BE2C (cell line): Measurements from ENCODE around the gene AKAP13.

ENCODE experiments used
- DNase-seq: peaks from one replicate; pipeline ENCODE4 v3.0.0-alpha.2; 2020
- H3K27me3 ChIP-seq: fragments of 250-450 bp; sonication (Bioruptor Pico); 2 replicates; pipeline ENCODE4 v1.5.1; 2020; ENCODE audit warnings: mild to moderate bottlenecking
- H3K36me3 ChIP-seq: fragments of 250-450 bp; sonication (Bioruptor Pico); 2 replicates; pipeline ENCODE4 v1.5.1; 2020; ENCODE audit warnings: mild to moderate bottlenecking
- H3K4me1 ChIP-seq: fragments of 250-450 bp; sonication (Bioruptor Pico); 2 replicates; pipeline ENCODE4 v1.5.1; 2020
- H3K4me3 ChIP-seq: 2 replicates; pipeline ENCODE4 v1.5.1; 2011; ENCODE audit warnings: low read depth, low read length
- H3K9me3 ChIP-seq: fragments of 250-450 bp; sonication (Bioruptor Pico); 2 replicates; pipeline ENCODE4 v1.5.1; 2020
- TF ChIP-seq, protein P1 (sequence below): IDR thresholded peaks from 2 replicates; pipeline ENCODE4 v1.5.1; 2012; ENCODE audit warnings: mild to moderate bottlenecking, low read depth, low read length

Gene AKAP13

DNA sequence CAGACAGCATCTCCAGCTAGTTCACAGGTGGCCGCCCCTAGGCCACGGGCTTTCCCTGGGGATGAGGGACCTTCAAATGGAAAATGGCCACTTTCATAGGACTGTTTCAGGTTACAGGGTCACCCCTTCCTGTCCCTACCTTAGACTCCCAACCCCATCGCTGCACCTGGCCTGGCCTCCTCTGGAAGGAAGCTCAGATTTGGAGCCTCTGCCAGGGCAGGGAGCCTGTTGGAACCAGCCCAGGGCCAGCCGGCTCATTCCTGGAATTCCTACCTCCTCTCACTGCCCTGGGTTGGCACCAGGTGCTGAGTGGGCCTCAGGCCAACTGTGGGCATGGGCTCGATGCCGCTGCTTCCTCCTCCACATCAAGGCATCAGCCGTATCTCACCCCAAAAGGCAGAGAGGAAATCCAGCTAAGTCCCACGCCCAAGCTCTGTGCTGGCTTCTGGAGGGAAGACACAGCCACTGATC lies 372.1 kb downstream of the AKAP13 start:
- Histone ChIP-seq H3K9me3 (no peaks in the 10 kb centered on the region), H3K27me3 (no peaks in the 10 kb centered on the region), H3K36me3 (peaks cover 3% of the 10 kb centered on the region), H3K4me3 (no peak overlapping the region), H3K4me1 (peaks cover 3% of the 10 kb centered on the region; the same call in 1 of the 2 replicates)
- no peak for DNase-seq
- TF ChIP-seq, protein P1, sequence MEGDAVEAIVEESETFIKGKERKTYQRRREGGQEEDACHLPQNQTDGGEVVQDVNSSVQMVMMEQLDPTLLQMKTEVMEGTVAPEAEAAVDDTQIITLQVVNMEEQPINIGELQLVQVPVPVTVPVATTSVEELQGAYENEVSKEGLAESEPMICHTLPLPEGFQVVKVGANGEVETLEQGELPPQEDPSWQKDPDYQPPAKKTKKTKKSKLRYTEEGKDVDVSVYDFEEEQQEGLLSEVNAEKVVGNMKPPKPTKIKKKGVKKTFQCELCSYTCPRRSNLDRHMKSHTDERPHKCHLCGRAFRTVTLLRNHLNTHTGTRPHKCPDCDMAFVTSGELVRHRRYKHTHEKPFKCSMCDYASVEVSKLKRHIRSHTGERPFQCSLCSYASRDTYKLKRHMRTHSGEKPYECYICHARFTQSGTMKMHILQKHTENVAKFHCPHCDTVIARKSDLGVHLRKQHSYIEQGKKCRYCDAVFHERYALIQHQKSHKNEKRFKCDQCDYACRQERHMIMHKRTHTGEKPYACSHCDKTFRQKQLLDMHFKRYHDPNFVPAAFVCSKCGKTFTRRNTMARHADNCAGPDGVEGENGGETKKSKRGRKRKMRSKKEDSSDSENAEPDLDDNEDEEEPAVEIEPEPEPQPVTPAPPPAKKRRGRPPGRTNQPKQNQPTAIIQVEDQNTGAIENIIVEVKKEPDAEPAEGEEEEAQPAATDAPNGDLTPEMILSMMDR = no peak

DNA sequence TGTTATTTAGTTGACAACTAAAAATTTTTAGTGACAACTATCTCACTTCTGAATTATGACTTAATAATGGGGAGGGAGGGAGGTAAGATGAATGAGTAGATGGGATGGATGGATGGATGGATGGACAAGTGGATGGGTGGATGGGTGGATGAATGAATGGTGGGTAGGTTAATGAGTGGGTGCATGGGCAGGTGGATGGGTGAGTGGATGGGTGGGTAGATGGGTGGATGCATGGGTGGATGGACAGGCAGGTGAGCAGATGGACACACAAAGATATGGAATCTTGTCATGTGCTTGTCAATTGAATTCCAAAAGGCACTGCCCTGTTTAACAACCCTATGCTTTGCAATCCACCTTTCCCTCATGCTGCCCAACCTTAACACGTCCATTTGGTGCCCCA lies 372.9 kb downstream of the AKAP13 start:
- no peak for DNase-seq
- Histone ChIP-seq H3K36me3 (no peaks in the 10 kb centered on the region), H3K9me3 (no peaks in the 10 kb centered on the region), H3K4me3 (no peak overlapping the region), H3K4me1 (peaks cover 1% of the 10 kb centered on the region; the same call in 1 of the 2 replicates), H3K27me3 (no peaks in the 10 kb centered on the region)
- TF ChIP-seq, protein P1 = no peak

- no peak overlapping the region for H3K4me3 ChIP-seq
- no peak for DNase-seq
- no peaks in the 10 kb centered on the region for H3K36me3 ChIP-seq
- no peaks in the 10 kb centered on the region for H3K9me3 ChIP-seq
- no peaks in the 10 kb centered on the region for H3K27me3 ChIP-seq
- H3K4me1 ChIP-seq = peaks cover under 1% of the 10 kb centered on the region; the same call in 1 of the 2 replicates
- TF ChIP-seq, protein P1 = no peak
These were observed 373.5 kb downstream of the AKAP13 start for GRCh38 chr15:85753791-85754452.

- H3K4me3 ChIP-seq = no peak overlapping the region
- H3K27me3 ChIP-seq = no peaks in the 10 kb centered on the region
- H3K36me3 ChIP-seq = no peaks in the 10 kb centered on the region
- H3K4me1 ChIP-seq = 0 out of 2 replicates have a peak, but pooled peaks cover 3% of the 10 kb centered on the region
- DNase-seq = peak; percentile 49
- TF ChIP-seq, protein P1 = no peak
- H3K9me3 ChIP-seq = no peaks in the 10 kb centered on the region
These were observed 374.6 kb downstream of the AKAP13 start for GRCh38 chr15:85754989-85755388.

DNA sequence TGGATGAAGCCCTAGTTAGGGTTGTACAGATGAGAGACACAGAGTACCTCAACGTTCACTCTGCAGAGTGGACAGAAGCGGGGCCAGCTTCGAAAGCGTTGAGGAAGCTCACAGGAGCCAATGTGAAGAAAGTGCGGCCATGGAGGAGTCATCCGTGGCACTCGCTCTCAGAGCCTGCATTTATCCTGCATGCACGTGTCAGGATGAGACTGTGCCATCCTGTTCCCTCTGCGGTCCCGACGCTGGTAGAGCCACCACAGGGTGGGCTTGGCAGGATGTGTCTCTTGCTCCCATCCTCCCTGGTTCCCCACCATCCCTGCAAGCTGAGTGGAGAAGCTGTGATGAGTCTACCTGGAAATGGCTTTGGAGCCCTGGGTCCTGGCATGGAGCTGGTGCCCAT lies 375.1 kb downstream of the AKAP13 start:
- TF ChIP-seq, protein P1 = no peak
- H3K9me3 ChIP-seq = no peaks in the 10 kb centered on the region
- DNase-seq = no peak
- no peaks in the 10 kb centered on the region for H3K36me3 ChIP-seq
- H3K4me3 ChIP-seq = no peak overlapping the region
- no peaks in the 10 kb centered on the region for H3K27me3 ChIP-seq
- 0 out of 2 replicates have a peak, but pooled peaks cover 3% of the 10 kb centered on the region for H3K4me1 ChIP-seq

GRCh38 chr15:85755942-85756341 lies 375.5 kb downstream of the AKAP13 start:
- H3K36me3 ChIP-seq = no peaks in the 10 kb centered on the region

More at GRCh38 chr15:85755942-85756341, 375.5 kb downstream of the AKAP13 start:
- no peaks in the 10 kb centered on the region for H3K9me3 ChIP-seq
- DNase-seq = no peak
- H3K27me3 ChIP-seq = no peaks in the 10 kb centered on the region
- 0 out of 2 replicates have a peak, but pooled peaks cover 3% of the 10 kb centered on the region for H3K4me1 ChIP-seq
- H3K4me3 ChIP-seq = no peak overlapping the region
- TF ChIP-seq, protein P1 = no peak
